PC-9 (cell line): ENCODE data around the gene ANKFY1.

Experiments used
- EZH2 ChIP-seq: fragments of 200-600 bp; sonication (generic); IDR thresholded peaks from 2 replicates; pipeline ENCODE4 v1.8.0; 2017; ENCODE audit warnings: antibody characterized with exemption, low read depth
- TF ChIP-seq, protein P1 (sequence below): fragments of 200-600 bp; sonication (generic); conservative IDR thresholded peaks from 2 replicates; pipeline ENCODE4 v1.6.1; 2017; ENCODE audit warnings: mixed run types, antibody characterized with exemption, mild to moderate bottlenecking, moderate library complexity

DNA sequence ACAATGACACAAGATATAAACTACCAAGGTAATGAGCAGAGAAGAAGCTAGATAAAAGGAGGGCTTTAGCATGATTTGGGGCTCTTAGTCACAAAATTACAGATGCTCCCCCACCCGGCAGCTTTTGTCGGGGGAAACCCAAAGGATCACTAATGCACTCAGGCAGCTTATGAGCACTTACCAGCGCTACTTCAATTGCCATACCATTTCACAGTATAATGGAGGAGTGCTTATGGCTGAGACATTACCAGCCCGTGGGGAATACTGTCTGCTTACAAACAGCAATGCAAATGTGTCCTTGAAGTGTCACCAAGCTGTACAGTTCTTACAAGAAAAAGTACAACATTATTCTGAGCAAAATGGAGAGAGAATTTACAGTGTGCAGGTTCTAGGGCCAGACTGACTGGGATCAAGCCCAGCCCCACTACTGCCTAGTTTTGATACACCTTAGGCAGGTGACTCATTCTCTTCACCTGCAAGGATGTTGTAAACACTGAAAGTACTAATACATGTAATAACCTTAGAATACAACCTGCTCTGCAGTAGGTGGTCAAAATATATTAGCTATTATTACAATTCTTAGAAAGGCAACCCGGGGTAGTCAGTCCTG is 16.3 kb downstream of the ANKFY1 start:
- TF ChIP-seq, protein P1, sequence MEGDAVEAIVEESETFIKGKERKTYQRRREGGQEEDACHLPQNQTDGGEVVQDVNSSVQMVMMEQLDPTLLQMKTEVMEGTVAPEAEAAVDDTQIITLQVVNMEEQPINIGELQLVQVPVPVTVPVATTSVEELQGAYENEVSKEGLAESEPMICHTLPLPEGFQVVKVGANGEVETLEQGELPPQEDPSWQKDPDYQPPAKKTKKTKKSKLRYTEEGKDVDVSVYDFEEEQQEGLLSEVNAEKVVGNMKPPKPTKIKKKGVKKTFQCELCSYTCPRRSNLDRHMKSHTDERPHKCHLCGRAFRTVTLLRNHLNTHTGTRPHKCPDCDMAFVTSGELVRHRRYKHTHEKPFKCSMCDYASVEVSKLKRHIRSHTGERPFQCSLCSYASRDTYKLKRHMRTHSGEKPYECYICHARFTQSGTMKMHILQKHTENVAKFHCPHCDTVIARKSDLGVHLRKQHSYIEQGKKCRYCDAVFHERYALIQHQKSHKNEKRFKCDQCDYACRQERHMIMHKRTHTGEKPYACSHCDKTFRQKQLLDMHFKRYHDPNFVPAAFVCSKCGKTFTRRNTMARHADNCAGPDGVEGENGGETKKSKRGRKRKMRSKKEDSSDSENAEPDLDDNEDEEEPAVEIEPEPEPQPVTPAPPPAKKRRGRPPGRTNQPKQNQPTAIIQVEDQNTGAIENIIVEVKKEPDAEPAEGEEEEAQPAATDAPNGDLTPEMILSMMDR, result no peak
- TF ChIP-seq EZH2, result no peak
